SK-N-MC (cell line): ENCODE measurements around the gene ERBB4.
A peak's percentile ranks its signal among the peaks of the same experiment; 100 is the strongest.
"Not testable (repeated sequence)": the region's sequence is repeated elsewhere in the genome, so short reads cannot be mapped to it uniquely, and the experiment has no call there.

Experiments used
- DNase-seq: peaks from one replicate; pipeline ENCODE4 v3.0.0-alpha.2; 2011; ENCODE audit warnings: low read depth, low spot score
- H3K27ac ChIP-seq: fragments of 200-600 bp; sonication (generic); 2 replicates; pipeline ENCODE4 v1.5.1; 2016; ENCODE audit warnings: mixed run types
- H3K36me3 ChIP-seq: fragments of 200-600 bp; sonication (generic); 2 replicates; pipeline ENCODE4 v1.6.1; 2017; ENCODE audit warnings: antibody characterized with exemption, low read length, mixed read lengths; ENCODE audit not compliant: insufficient read depth
- H3K4me3 ChIP-seq: fragments of 200-600 bp; sonication (generic); 2 replicates; pipeline ENCODE4 v1.5.1; 2016
- H3K9ac ChIP-seq: fragments of 200-600 bp; sonication (generic); 2 replicates; pipeline ENCODE4 v1.8.0; 2017; ENCODE audit warnings: mixed run types, mixed read lengths; ENCODE audit not compliant: insufficient read length
- H3K9me3 ChIP-seq: fragments of 200-600 bp; sonication (generic); 2 replicates; pipeline ENCODE4 v1.6.1; 2017; ENCODE audit warnings: low read depth, mild to moderate bottlenecking, antibody characterized with exemption, low read length, moderate library complexity, mixed read lengths
- EZH2 ChIP-seq: fragments of 200-600 bp; sonication (generic); IDR thresholded peaks from one replicate; pipeline ENCODE4 v1.6.1; 2017; ENCODE audit warnings: antibody characterized with exemption
- FOXP2 ChIP-seq: optimal IDR thresholded peaks from 2 replicates; pipeline ENCODE3; 2011; ENCODE audit warnings: mild to moderate bottlenecking, moderate library complexity; ENCODE audit not compliant: insufficient read depth; ENCODE audit errors: extremely low read length, control extremely low read depth
- POLR2AphosphoS5 ChIP-seq: IDR thresholded peaks from 2 replicates; pipeline ENCODE4 v1.6.1; 2012; ENCODE audit warnings: mild to moderate bottlenecking, low read depth, low read length, borderline replicate concordance

ERBB4 gene

DNA sequence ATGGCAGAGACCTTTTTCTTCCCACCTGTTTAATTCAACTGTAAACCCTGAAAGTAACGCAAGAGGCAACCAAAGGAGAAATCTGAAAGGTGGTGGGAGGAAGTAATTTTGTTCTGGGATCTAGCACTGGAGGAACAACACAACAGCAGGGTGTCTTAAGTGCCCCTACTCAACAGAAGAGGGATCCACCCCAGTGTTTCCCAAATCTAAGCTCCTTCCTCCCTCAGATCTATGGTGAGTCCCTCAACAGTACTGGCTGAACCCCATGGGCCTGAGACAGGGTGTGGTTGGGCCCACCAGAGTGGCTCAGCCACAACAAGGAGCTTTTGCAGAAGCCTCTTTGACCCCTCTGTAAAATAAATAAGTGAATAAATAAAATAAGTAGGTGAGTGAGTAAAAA is 790.3 kb downstream of the ERBB4 start:
- DNase-seq: no peak
- no peak overlapping the region for H3K9ac ChIP-seq
- H3K9me3 ChIP-seq: no peaks in the 10 kb centered on the region
- no peak overlapping the region for H3K27ac ChIP-seq
- H3K36me3 ChIP-seq: no peaks in the 10 kb centered on the region
- H3K4me3 ChIP-seq: no peak overlapping the region
- TF ChIP-seq EZH2 (no peak), POLR2AphosphoS5 (no peak), FOXP2 (no peak)

GRCh38 chr2:211745295-211746097 is 793.1 kb downstream of the ERBB4 start:
- DNase-seq: no peak
- Histone ChIP-seq H3K9me3 (no peaks in the 10 kb centered on the region), H3K4me3 (no peak overlapping the region), H3K27ac (no peak overlapping the region), H3K9ac (no peak overlapping the region), H3K36me3 (no peaks in the 10 kb centered on the region)
- TF ChIP-seq EZH2 (no peak), POLR2AphosphoS5 (no peak), FOXP2 (no peak)

DNA sequence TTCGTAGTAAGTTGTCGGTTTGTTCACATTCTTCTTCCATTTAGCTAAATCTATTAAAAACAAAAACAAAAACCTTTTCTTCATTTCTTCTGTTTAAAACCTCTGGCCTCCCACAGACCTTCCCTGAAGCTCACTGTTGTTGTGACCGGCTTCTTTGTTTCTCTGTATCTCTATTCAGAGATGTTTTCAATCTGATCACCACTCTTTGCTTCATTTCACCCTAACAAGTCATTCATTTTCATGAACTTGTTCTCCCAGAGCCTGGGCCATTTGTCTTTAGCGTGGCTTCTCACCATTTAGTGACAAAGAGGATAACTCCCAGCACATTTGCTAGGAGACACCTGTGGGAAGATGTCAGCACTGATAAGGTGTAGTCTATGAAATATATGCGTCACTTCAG is 794.2 kb downstream of the ERBB4 start:
- Histone ChIP-seq H3K36me3 (no peaks in the 10 kb centered on the region), H3K27ac (peak overlapping the region; percentile 72), H3K4me3 (no peak overlapping the region), H3K9ac (no peak overlapping the region), H3K9me3 (no peaks in the 10 kb centered on the region)
- no peak for TF ChIP-seq FOXP2
- no peak for TF ChIP-seq EZH2
- no peak for TF ChIP-seq POLR2AphosphoS5
- no peak for DNase-seq

GRCh38 chr2:211741966-211742365 is 796.6 kb downstream of the ERBB4 start:
- no peaks in the 10 kb centered on the region for H3K9me3 ChIP-seq
- no peak overlapping the region for H3K9ac ChIP-seq
- H3K27ac ChIP-seq: no peak overlapping the region
- no peaks in the 10 kb centered on the region for H3K36me3 ChIP-seq
- H3K4me3 ChIP-seq: no peak overlapping the region
- DNase-seq: no peak
- no peak for TF ChIP-seq FOXP2
- TF ChIP-seq POLR2AphosphoS5: no peak
- no peak for TF ChIP-seq EZH2

- H3K27ac ChIP-seq: peak overlapping the region; percentile 4; the same call in 1 of the 2 replicates
- H3K9ac ChIP-seq: no peak overlapping the region
- no peak overlapping the region for H3K4me3 ChIP-seq
- no peak for DNase-seq
- TF ChIP-seq FOXP2 (no peak), EZH2 (no peak), POLR2AphosphoS5 (no peak)
- no peaks in the 10 kb centered on the region for H3K36me3 ChIP-seq
- no peaks in the 10 kb centered on the region for H3K9me3 ChIP-seq
Measured at GRCh38 chr2:211737282-211737681, 801.3 kb downstream of the ERBB4 start.

GRCh38 chr2:211730215-211730614 is 808.4 kb downstream of the ERBB4 start:
- no peak overlapping the region for H3K9ac ChIP-seq
- no peaks in the 10 kb centered on the region for H3K9me3 ChIP-seq
- TF ChIP-seq EZH2 (no peak), FOXP2 (no peak), POLR2AphosphoS5 (no peak)
- no peak overlapping the region for H3K4me3 ChIP-seq
- H3K27ac ChIP-seq: no peak overlapping the region
- no peaks in the 10 kb centered on the region for H3K36me3 ChIP-seq
- no peak for DNase-seq

- no peak overlapping the region for H3K9ac ChIP-seq
- no peak for TF ChIP-seq EZH2
- no peak for TF ChIP-seq FOXP2
- no peak for TF ChIP-seq POLR2AphosphoS5
- no peaks in the 10 kb centered on the region for H3K36me3 ChIP-seq
- H3K4me3 ChIP-seq: no peak overlapping the region
- no peaks in the 10 kb centered on the region for H3K9me3 ChIP-seq
- H3K27ac ChIP-seq: no peak overlapping the region
- no peak for DNase-seq
Measured at GRCh38 chr2:211729433-211729832, 809.2 kb downstream of the ERBB4 start.

- no peak for DNase-seq
- no peak overlapping the region for H3K9ac ChIP-seq
- no peak for TF ChIP-seq POLR2AphosphoS5
Measured at GRCh38 chr2:211724933-211725332, 813.7 kb downstream of the ERBB4 start.

DNA sequence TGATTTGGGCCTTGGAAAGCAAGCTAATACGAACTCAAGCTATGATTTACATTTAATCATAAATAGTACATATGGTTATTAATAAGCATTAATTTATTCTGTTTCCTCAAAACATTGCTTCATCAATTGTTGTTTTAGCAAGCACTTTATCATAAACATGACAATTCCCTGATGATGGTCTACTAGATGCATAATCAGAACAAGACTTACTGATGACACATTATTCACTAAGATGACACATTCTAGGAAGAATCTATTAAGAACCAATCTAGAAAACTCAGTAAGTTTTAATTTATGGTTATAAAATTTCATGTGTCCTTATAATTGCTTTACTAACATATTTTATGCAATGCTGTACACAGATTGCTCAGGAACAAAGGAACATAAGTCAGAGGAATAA is 815.2 kb downstream of the ERBB4 start:
- Histone ChIP-seq H3K27ac (no peak overlapping the region), H3K9ac (no peak overlapping the region), H3K4me3 (no peak overlapping the region), H3K36me3 (no peaks in the 10 kb centered on the region), H3K9me3 (no peaks in the 10 kb centered on the region)
- no peak for DNase-seq
- TF ChIP-seq POLR2AphosphoS5: no peak
- TF ChIP-seq EZH2: no peak

More at GRCh38 chr2:211724933-211725332, 813.7 kb downstream of the ERBB4 start:
- no peak overlapping the region for H3K4me3 ChIP-seq
- no peaks in the 10 kb centered on the region for H3K9me3 ChIP-seq
- no peaks in the 10 kb centered on the region for H3K36me3 ChIP-seq
- H3K27ac ChIP-seq: no peak overlapping the region

DNA sequence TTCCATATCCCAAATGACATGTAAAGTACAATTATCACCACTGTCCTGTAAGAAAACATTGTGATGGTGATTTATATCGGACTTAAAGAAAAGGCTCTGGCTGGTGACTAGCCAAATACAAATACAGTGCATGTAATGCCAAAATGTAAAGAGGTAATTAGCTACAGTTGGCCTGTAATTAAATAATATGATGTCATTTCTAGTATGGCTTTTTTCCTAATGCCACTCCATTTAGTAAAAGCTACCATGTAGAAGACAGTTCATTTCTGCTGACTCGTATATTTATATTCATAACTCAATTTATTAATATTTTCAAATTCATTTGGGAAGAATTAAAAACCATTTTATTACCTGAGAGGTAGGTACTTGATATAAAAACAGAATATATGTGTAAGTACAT is 815.7 kb downstream of the ERBB4 start:
- TF ChIP-seq EZH2 (no peak), POLR2AphosphoS5 (no peak), FOXP2 (no peak)
- no peak overlapping the region for H3K4me3 ChIP-seq
- H3K9me3 ChIP-seq: no peaks in the 10 kb centered on the region
- no peak for DNase-seq
- no peak overlapping the region for H3K9ac ChIP-seq
- H3K36me3 ChIP-seq: no peaks in the 10 kb centered on the region
- H3K27ac ChIP-seq: no peak overlapping the region

DNA sequence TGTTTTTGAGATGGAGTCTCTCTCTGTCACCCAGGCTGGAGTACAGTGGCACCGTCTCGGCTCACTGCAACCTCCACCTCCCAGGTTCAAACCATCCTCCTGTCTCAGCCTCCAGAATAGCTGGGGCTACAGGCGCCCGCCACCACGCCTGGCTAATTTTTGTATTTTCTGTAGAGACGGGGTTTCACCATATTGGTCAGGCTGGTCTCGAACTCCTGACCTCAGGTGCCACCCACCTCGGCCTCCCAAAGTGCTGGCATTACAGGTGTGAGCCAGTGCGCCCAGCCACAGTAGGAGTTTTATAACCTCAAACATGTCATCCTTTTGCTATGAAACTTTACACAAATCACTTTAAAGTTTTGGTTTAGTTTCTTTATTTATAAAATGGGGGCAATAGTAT is 816.7 kb downstream of the ERBB4 start:
- not testable (repeated sequence) for H3K27ac ChIP-seq, H3K36me3 ChIP-seq, H3K4me3 ChIP-seq, H3K9me3 ChIP-seq, DNase-seq, H3K9ac ChIP-seq
